ENCODE data around the gene INPP5D.
"Not testable (repeated sequence)": the region's sequence is repeated elsewhere in the genome, so short reads cannot be mapped to it uniquely, and the experiment has no call there.

INPP5D gene

GRCh38 chr2:233147136-233147828 lies 87.1 kb downstream of the INPP5D start:
- no peak for DNase-seq

DNA sequence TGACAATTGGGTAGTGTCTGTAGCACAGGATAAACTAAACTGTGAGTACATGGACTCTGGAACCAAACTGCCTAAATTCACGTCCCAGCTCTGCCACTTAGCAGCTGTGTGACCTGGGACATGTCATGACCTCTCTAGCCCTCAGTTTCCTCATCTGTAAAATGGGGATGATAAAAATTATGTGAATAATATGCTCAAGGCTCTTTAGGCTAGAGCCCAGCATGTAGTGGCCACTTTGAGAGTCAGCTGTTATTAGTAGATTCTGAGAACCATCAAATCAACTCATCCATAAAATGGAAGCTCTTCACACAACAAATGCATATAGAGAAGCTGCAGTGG lies 87.7 kb downstream of the INPP5D start:
- DNase-seq, result no peak

- DNase-seq, result no peak
These were observed 88.2 kb downstream of the INPP5D start for GRCh38 chr2:233148354-233148753.

- DNase-seq, result peak; percentile 3
These were observed 92.4 kb downstream of the INPP5D start for GRCh38 chr2:233152541-233152940.

DNA sequence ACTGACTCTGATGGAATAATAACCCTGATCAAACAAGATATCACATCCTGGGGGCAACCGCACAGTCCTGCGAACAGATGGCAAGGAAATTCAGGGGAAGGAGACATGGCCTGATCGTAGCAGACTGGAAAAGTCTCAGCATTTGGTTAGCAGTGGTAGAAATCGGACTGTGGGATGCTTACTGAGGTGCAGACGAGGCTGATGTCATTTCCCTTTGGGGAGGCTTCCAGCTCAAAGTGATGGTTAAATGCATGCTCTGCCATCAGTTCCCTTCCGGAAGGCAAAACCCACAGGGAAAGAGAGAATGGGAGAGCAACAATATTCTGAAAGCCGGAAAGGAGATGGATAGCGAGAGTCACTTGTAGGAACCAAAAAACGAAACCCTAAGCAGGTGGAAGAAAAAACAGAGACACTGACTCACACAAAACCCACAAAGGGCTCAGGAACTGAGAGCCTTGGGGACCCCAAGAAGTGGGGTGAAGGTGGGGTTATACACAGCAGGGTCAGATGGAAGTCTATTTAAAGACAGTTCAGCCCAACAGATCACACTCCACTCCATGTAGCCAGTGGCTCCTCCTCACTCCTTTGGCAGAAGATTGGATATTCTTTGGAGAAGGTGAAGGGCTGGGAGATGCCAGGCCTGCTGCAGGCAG lies 93.1 kb downstream of the INPP5D start:
- DNase-seq, result no peak

DNA sequence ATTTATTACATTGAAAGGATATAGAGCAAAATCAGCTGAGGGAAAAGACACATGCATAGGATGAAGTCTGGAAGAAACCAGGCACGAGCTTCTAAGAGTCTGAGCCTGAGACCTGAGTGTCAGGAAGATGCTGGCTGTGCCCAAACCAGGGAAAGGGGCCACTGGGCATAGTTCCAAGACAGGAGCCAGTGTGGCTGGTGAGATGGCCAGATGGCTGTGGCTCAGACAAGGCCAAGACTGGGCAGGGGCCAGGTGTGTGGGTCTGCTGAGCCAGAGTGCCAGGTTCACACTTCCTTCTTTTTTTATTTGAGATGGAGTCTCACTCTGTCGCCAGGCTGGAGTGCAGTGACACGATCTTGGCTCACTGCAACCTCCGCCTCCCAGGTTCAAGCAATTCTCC lies 95.9 kb downstream of the INPP5D start:
- no peak for DNase-seq

DNA sequence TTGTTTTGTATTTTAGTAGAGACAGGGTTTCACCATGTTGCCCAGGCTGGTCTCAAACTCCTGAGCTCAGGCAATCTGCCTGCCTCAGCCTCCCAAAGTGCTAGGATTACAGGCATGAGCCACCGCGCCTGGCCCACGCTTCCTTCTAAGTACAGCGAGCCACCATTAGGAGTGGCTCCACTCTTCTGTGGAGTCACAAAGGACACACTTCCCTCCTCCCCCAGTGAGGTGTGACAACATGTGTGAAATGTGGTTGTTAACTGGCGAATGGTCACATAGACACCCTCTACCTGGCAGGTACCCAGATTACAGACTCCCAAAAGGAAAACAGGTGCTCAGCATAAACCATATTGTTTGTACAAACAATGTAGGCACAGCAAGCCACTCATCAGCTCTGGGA lies 96.3 kb downstream of the INPP5D start:
- not testable (repeated sequence) for DNase-seq

DNA sequence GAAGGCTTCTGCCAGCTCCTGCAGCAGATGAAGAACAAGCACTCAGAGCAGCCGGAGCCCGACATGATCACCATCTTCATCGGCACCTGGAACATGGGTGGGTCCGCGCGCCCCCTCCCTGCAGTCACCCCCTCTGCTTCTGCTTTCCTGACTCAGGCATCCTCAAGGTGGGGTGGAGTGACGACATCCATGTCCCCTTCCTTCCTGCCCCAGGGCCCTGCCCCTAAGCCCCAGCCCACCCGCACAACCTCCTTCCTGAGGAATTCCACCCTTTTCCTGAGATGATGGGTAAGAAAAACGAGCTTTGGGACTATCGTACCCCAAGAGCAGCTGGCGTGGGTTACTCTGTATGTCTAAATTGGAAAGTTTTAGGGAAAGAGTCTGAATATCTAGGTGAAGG lies 101.6 kb downstream of the INPP5D start:
- no peak for DNase-seq

GRCh38 chr2:233162770-233163169 lies 102.6 kb downstream of the INPP5D start:
- DNase-seq, result no peak

DNA sequence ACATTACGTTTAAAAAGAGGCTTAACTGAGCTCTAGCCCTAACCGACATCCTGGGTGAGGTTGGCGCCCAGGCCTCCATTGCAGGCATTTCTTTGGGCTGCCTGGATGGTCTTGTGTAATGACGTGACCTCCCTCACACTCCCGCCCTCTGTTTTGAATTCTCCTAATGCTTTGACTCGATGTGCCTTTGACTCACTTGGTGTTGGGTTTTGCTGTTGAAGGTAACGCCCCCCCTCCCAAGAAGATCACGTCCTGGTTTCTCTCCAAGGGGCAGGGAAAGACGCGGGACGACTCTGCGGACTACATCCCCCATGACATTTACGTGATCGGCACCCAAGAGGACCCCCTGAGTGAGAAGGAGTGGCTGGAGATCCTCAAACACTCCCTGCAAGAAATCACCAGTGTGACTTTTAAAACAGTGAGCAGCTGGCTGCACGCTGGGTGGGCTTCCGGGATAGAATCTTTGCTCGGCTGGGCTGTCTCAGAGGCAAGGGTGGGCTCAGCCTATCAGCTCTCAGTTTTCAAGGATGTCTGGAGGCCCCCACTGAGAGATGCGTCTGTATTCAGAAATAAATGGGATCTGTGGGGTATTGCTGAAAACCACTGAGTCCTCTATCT lies 103.5 kb downstream of the INPP5D start:
- peak; percentile 26 for DNase-seq

GRCh38 chr2:233164128-233164635 lies 104.0 kb downstream of the INPP5D start:
- DNase-seq, result no peak

DNA sequence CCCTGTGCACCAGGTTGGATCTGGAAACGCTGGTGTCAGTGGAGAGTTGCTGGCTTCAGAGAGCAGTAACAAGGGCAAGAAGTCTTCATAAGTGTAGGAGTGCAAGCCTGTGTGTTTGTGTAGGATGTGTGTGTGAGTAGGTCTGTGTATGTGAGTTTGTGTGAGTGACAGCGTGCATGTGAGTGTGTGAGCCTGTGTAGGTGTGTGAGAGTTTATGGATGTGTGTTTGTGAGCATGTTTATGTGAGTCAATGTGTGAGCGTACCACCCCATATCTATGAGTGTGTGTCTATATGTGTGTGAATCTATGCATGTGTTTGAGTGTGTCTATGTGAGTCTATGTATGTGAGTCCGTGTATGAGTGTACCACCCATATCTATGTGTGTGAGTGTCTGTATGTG lies 104.8 kb downstream of the INPP5D start:
- no peak for DNase-seq

DNA sequence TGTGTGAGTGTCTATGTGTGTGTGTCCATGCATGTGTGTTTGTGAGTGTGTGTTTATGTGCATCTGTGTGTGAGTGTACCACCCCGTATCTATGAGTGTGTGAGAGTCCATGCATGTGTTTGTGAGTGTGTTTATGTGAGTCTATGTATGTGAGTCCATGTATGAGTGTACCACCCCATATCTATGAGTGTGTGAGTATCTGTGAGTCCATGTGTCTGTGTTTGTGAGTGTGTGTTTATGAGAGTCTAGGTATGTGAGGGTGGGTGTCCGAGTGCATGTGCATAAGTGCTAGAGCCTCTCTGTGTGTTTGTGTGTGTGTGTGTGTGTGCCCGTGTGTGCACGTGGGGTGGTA lies 105.4 kb downstream of the INPP5D start:
- DNase-seq, result no peak

GRCh38 chr2:233165895-233166661 lies 105.9 kb downstream of the INPP5D start:
- peak; percentile 8 for DNase-seq

GRCh38 chr2:233168445-233168844 lies 108.3 kb downstream of the INPP5D start:
- DNase-seq, result no peak

DNA sequence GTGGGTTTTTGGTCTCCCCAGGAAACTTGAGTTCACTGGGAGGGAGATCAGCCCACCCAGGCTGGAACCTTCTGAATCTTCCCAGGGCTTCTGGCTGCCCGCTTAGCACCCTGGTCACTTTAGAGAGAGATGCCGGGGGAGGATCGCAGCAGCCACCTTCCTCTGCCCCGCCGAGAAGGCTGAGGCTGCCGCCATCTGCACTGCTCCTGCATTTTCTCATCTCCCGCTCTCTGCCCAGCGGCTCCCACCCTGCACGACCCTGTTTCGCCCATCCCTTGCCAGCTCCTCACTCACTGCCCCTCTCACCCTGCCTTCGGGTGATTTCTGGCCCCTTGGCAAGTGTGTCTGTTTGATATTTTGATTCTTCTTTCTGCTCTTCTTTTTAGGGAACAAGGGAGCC lies 108.8 kb downstream of the INPP5D start:
- DNase-seq, result no peak

GRCh38 chr2:233171344-233171743 lies 111.2 kb downstream of the INPP5D start:
- DNase-seq, result no peak

GRCh38 chr2:233173115-233173514 lies 113.0 kb downstream of the INPP5D start:
- DNase-seq, result no peak

DNA sequence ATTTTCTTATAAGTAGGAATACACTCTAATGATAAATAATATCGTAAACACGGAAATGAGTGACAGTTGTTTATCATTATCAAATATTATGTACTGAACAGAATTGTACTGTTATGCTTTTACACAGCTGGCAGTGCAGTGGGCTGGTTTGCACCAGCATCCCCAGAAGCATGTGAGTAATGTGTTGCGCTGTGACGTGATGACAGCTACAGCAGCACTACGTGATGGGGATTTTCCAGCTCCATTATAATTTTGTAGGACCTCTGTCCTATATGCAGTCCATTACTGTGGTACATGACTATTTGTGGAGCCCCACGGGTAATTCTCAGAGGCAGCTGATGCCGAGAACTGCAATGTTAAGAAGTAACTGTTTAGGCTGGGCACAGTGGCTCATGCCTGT lies 114.0 kb downstream of the INPP5D start:
- DNase-seq, result no peak

GRCh38 chr2:233178994-233179847 lies 119.1 kb downstream of the INPP5D start:
- no peak for DNase-seq

- no peak for DNase-seq
These were observed 119.8 kb downstream of the INPP5D start for GRCh38 chr2:233179848-233180366.

- no peak for DNase-seq
These were observed 123.8 kb downstream of the INPP5D start for GRCh38 chr2:233183869-233184418.
